ENCODE data around the gene CDC25A. TPM values are rescaled to one million over a fixed set of nuclear protein-coding genes. Genes with fewer than 3 reads are reported as not detected.
A peak's percentile ranks its signal among the peaks of the same experiment; 100 is the strongest.

CDC25A gene
- total RNA-seq, 4 donors from 2014 or later, result 0.33 to 1.3 (median 0.97) TPM; not detected in 1

DNA sequence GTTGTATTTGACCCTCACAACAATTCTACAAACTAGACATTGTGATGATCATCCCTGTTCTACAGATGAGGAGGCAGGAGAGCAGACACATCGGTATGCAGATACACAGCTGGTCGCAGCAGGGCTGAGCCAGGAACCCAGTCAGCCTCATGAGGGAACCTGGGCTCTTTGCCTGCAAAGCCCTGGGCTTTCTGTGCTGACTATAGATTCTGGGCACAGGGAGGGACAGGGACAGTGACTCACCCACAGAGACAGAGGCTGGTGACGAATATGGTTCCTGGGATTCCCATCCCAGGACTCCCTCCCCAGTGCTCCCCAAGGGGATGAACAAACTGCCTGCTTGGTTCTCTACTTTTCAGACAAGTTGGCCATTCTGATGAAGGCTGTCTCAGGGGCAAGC is 31.3 kb upstream of the CDC25A start:
- Histone ChIP-seq H3K27ac (replicated peaks in 1 of 4) (no peak overlapping the region), H3K9me3 (no peaks in the 10 kb centered on the region), H3K4me3 (no peak overlapping the region), H3K4me1 (peaks cover 11 to 35% (median 20%) of the 10 kb centered on the region in 4 donors), H3K36me3 (no peaks in the 10 kb centered on the region), H3K27me3 (no peaks in the 10 kb centered on the region)
- WGBS, result 43% methylated on average over 2 of the region's 3 CpGs
- TF ChIP-seq EP300 (IDR thresholded peaks at IDR 0.05) (no peak), POLR2A (IDR thresholded peaks at IDR 0.05; ENCODE audit: low read depth) (no peak), POLR2AphosphoS5 (IDR thresholded peaks at IDR 0.05) (no peak)
- TF ChIP-seq, protein P1, sequence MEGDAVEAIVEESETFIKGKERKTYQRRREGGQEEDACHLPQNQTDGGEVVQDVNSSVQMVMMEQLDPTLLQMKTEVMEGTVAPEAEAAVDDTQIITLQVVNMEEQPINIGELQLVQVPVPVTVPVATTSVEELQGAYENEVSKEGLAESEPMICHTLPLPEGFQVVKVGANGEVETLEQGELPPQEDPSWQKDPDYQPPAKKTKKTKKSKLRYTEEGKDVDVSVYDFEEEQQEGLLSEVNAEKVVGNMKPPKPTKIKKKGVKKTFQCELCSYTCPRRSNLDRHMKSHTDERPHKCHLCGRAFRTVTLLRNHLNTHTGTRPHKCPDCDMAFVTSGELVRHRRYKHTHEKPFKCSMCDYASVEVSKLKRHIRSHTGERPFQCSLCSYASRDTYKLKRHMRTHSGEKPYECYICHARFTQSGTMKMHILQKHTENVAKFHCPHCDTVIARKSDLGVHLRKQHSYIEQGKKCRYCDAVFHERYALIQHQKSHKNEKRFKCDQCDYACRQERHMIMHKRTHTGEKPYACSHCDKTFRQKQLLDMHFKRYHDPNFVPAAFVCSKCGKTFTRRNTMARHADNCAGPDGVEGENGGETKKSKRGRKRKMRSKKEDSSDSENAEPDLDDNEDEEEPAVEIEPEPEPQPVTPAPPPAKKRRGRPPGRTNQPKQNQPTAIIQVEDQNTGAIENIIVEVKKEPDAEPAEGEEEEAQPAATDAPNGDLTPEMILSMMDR (IDR thresholded peaks at IDR 0.05), result no peak
- no peak for DNase-seq (ENCODE audit: extremely low spot score)
- intact Hi-C loops (cut with DNase I), result no loop called here

DNA sequence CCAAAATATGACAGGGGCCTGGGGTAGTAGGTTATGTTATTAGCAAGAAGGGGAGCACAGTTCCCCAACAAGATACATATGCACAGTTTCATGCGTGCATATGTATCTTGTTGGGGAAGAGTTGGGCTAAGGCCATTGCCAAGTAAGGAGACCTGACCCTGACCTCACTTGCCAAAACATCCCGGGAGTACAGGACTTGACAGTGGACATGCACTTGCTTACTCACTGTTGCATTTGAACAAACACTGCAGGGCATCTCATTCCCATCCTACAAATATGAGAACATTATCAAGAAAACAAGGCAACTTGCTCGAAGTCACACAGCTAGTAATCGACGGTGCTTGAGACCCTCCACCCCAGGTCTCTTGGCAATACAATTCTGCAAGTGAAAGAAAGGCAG is 30.3 kb upstream of the CDC25A start:
- Histone ChIP-seq H3K4me3 (no peak overlapping the region), H3K27me3 (no peaks in the 10 kb centered on the region), H3K27ac (replicated peaks in 1 of 4) (no peak overlapping the region), H3K4me1 (peaks cover 11 to 40% (median 20%) of the 10 kb centered on the region in 4 donors), H3K9me3 (no peaks in the 10 kb centered on the region), H3K36me3 (no peaks in the 10 kb centered on the region)
- TF ChIP-seq EP300 (IDR thresholded peaks at IDR 0.05) (no peak), POLR2A (IDR thresholded peaks at IDR 0.05; ENCODE audit: low read depth) (no peak), POLR2AphosphoS5 (IDR thresholded peaks at IDR 0.05) (no peak)
- TF ChIP-seq, protein P1 (IDR thresholded peaks at IDR 0.05), result no peak
- 82% methylated on average over 5 of the region's 5 CpGs for WGBS
- intact Hi-C loops (cut with DNase I), result no loop called here
- DNase-seq (ENCODE audit: extremely low spot score), result no peak

DNA sequence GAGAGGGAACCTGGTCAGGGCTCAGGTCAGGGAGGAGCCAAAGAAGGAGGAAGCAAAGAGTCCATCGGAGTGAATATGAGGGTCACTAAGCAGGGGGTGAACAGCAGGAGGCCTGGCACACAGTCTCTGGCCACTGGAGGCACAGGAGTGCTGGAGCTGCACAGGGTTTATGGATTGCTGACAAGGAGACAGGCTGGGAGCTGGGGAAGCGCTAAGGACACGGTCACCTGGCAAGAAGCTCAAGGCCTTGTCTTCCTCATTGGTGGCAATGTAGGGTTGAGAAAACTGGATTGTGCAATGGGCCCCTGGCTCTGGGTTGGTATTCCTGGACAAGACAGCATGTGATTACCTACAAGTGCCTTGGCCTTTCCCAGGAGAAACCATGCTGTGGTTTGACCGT is 29.2 kb upstream of the CDC25A start:
- no peaks in the 10 kb centered on the region for H3K27me3 ChIP-seq
- H3K4me3 ChIP-seq, result no peak overlapping the region
- peaks cover 11 to 40% (median 20%) of the 10 kb centered on the region in 4 donors for H3K4me1 ChIP-seq
- DNase-seq (ENCODE audit: extremely low spot score), result no peak
- no peaks in the 10 kb centered on the region for H3K36me3 ChIP-seq
- no peaks in the 10 kb centered on the region for H3K9me3 ChIP-seq
- no peak overlapping the region for H3K27ac ChIP-seq (replicated peaks in 1 of 4)
- TF ChIP-seq, protein P1 (IDR thresholded peaks at IDR 0.05), result no peak
- no peak for TF ChIP-seq POLR2A (IDR thresholded peaks at IDR 0.05; ENCODE audit: low read depth)
- WGBS, result 90% methylated on average over 4 of the region's 4 CpGs
- intact Hi-C loops (cut with DNase I), result no loop called here

DNA sequence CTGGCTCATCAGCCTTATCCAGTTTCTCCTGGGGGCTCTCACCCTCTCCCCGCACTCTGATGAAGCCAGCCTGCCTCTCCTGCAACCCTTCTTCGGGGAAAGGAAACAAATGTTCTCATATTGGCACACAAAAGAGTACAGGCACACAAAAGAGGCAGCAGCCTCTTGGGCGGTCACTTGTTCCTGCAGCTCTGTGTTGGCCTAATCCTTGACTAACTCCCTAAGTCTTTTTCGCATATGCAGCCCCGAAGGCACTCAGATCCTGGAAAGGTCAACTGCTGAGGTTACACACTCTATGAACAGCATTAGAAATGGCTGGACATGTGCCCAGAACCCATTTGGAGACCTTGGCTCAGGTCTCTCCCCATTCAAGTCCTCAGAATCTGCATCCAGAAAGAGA is 27.7 kb upstream of the CDC25A start:
- Histone ChIP-seq H3K36me3 (no peaks in the 10 kb centered on the region), H3K4me1 (peaks cover 11 to 38% (median 20%) of the 10 kb centered on the region in 4 donors), H3K27ac (replicated peaks in 1 of 4) (peak overlapping the region; percentile 60 to 73 (median 63)), H3K4me3 (no peak overlapping the region), H3K9me3 (no peaks in the 10 kb centered on the region), H3K27me3 (no peaks in the 10 kb centered on the region)
- TF ChIP-seq, protein P1 (IDR thresholded peaks at IDR 0.05), result no peak
- 69% methylated on average over 5 of the region's 5 CpGs for WGBS
- intact Hi-C loops (cut with DNase I), result no loop called here
- no peak for DNase-seq (ENCODE audit: extremely low spot score)

DNA sequence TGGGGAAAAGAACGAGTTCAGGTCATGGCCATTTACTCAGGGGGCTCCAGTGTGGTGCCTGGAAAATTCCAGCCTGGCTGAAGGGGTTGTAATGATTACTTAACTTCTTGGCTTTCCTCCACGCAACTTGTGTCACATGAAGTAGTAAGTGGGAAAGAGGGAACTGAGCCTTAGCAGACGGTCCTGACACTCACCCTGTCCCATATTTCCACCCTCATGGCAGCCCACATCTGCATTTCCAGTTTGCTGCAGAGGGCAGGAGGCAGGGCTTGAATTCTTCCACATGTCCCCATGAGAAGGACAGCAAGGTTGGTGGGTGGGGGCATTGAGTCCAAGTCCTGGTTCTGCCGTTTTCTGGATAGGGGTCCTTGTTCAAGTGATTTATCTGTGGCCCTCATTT is 27.2 kb upstream of the CDC25A start:
- no peaks in the 10 kb centered on the region for H3K9me3 ChIP-seq
- 33% methylated on average over 4 of the region's 4 CpGs for WGBS
- peaks cover 11 to 35% (median 20%) of the 10 kb centered on the region in 4 donors for H3K4me1 ChIP-seq
- H3K27ac ChIP-seq (replicated peaks in 1 of 4), result peak overlapping the region; percentile 60 to 73 (median 63)
- no peak for DNase-seq (ENCODE audit: extremely low spot score)
- H3K36me3 ChIP-seq, result no peaks in the 10 kb centered on the region
- TF ChIP-seq POLR2AphosphoS5 (IDR thresholded peaks at IDR 0.05) (peak; percentile 8 to 15), POLR2A (IDR thresholded peaks at IDR 0.05; ENCODE audit: low read depth) (no peak)
- no peaks in the 10 kb centered on the region for H3K27me3 ChIP-seq
- H3K4me3 ChIP-seq, result no peak overlapping the region
- intact Hi-C loops (cut with DNase I), result no loop called here
